GM18499 (cell line): Measurements from ENCODE around the gene CHMP3.
"Not testable (repeated sequence)": the region's sequence is repeated elsewhere in the genome, so short reads cannot be mapped to it uniquely, and the experiment has no call there.

Source experiments
- ATAC-seq: cut with Tn5 transposase; IDR thresholded peaks from one replicate; pipeline ENCODE4 v1.9.1; 2021; ENCODE audit warnings: moderate number of reproducible peaks; ENCODE audit not compliant: insufficient read depth, unreplicated experiment

The CHMP3 gene

DNA sequence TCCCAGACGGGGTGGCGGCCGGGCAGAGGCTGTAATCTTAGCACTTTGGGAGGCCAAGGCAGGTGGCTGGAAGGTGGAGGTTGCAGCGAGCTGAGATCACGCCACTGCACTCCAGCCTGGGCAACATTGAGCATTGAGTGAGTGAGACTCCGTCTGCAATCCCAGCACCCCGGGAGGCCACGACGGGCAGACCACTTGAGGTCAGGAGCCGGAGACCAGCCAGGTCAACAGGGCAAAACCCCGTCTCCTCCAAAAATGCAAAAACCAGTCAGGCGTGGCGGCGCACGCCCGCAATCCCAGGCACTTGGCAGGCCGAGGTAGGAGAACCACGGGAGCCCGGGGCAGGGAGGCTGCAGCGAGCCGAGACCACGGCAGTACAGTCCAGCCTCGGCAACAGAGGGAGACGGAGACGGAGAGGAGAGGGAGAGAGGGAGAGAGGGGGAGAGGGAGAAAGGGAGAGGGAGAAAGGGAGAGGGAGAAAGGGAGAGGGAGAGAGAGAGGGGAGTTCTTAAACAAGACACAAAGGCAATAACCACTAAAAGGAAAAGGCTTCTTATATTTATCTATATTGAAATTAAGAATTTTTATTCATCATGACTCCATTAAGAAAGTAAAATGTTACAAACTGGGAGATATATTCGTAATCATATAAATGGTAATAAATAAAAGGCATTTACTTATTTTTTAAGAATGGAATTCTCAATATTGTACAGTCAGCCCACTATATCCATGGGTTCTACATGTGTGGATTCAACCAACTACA is 13.1 kb downstream of the CHMP3 start:
- not testable (repeated sequence) for ATAC-seq

DNA sequence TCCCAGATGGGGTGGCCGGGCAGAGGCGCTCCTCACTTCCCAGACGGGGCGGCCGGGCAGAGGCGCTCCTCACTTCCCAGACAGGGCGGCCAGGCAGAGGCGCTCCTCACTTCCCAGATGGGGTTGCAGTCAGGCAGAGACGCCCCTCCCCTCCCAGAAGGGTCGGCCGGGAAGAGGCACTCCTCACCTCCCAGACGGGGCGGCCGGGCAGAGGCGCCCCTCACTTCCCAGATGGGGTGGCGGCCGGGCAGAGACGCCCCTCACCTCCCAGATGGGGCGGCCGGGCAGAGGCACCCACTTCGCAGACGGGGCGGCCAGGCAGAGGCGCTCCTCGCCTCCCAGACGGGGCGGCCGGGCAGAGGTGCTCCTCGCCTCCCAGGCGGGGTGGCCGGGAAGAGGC is 13.8 kb downstream of the CHMP3 start:
- not testable (repeated sequence) for ATAC-seq

DNA sequence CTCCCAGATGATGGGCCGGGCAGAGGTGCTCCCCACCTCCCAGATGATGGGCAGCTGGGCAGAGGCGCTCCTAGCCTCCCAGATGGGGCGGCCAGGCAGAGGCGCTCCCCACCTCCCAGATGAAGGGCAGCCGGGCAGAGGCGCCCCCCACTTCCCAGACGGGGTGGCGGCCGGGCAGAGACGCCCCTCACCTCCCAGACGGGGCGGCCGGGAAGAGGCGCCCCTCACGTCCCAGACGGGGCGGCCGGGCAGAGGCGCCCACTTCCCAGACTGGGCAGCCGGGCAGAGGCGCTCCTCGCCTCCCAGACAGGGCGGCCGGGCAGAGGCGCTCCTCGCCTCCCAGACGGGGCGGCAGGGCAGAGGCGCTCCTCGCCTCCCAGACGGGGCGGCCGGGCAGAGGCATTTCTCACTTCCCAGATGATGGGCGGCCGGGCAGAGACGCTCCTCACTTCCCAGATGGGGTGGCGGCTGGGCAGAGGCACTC is 14.3 kb downstream of the CHMP3 start:
- ATAC-seq = not testable (repeated sequence)

DNA sequence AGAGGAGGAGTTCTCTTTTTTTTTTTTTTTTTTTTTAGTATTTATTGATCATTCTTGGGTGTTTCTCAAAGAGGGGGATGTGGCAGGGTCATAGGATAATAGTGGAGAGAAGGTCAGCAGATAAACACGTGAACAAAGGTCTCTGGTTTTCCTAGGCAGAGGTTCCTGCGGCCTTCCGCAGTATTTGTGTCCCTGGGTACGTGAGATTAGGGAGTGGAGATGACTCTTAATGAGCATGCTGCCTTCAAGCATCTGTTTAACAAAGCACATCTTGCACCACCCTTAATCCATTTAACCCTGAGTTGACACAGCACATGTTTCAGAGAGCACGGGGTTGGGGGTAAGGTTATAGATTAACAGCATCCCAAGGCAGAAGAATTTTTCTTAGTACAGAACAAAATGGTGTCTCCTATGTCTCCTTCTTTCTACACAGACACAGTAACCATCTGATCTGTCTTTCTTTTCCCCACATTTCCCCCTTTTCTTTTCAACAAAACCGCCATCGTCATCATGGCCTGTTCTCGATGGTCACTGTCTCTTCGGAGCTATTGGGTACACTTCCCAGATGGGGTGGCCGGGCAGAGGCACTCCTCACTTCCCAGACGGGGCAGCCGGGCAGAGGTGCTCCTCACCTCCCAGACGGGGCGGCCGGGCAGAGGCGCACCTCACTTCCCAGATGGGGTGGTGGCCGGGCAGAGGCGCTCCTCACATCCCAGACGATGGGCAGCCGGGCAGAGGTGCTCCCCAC is 14.9 kb downstream of the CHMP3 start:
- not testable (repeated sequence) for ATAC-seq

DNA sequence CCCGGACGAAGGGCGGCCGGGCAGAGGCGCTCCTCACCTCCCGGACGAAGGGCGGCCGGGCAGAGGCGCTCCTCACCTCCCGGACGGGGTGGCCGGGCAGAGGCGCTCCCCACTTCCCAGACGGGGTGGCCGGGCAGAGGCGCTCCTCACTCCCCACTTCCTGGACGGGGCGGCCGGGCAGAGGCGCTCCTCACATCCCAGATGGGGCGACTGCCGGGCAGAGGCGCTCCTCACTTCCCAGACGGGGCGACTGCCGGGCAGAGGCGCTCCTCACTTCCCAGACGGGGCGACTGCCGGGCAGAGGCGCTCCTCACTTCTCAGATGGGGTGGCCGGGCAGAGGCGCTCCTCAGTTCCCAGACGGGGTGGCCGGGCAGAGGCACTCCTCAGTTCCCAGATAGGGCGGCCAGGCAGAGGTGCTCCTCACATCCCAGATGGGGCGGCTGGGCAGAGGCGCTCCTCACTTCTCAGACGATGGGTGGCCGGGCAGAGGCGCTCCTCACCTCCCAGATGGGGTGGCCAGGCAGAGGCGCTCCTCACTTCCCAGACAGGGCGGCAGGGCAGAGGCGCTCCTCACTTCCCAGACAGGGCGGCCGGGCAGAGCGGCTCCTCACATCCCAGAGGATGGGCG is 17.8 kb downstream of the CHMP3 start:
- ATAC-seq = not testable (repeated sequence)

DNA sequence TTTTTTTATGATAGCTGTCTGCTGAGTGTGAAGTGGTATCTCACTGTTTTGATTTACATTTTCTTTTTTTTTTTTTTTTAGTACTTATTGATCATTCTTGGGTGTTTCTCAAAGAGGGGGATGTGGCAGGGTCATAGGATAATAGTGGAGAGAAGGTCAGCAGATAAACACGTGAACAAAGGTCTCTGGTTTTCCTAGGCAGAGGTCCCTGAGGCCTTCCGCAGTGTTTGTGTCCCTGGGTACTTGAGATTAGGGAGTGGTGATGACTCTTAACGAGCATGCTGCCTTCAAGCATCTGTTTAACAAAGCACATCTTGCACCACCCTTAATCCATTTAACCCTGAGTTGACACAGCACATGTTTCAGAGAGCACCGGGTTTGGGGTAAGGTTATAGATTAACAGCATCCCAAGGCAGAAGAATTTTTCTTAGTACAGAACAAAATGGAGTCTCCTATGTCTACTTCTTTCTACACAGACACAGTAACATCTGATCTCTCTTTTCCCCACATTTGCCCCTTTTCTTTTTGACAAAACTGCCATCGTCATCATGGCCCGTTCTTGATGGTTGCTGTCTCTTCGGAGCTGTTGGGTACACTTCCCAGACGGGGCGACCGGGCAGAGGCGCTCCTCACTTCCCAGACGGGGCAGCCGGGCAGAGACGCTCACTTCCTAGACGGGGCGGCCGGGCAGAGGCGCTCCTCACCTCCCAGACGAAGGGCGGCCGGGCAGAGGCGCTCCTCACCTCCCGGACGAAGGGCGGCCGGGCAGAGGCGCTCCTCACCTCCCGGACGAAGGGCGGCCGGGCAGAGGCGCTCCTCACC is 18.8 kb downstream of the CHMP3 start:
- not testable (repeated sequence) for ATAC-seq

DNA sequence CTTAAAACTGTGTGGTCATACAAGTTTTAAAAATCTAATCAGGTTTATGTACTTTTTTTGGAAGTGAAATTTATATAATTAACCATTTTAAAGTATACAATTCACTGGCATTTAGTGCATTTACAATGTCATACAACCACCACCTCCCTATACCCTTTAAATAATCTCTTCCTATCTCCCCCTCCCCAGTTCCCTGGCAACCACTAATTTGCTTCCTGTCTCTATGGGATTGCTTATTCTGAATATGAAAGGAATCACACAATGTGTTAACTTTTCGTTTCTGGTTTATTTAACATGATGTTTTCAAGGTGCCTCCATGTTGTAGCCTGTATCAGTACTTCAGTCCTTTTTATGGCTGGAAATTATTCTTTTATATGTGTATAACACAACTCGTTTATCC is 19.4 kb downstream of the CHMP3 start:
- ATAC-seq = no peak

DNA sequence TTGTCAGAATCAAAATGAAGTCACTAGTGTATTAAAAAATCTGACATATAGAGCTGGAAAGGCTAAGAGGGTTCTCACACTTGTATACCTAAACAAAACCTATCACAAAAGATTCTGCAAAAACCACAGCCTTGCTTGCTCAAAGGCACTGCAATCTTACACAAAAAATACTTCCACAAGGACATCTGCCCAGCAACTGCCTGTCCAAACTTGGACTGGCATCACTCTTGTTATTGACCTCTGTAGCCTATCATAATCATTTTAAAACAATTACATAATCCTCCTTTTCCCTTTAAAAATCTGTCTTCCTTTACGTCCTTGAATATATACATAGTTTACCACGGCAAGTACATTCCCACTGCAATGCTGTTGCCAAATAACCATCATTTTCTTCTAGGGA is 19.9 kb downstream of the CHMP3 start:
- ATAC-seq = no peak

DNA sequence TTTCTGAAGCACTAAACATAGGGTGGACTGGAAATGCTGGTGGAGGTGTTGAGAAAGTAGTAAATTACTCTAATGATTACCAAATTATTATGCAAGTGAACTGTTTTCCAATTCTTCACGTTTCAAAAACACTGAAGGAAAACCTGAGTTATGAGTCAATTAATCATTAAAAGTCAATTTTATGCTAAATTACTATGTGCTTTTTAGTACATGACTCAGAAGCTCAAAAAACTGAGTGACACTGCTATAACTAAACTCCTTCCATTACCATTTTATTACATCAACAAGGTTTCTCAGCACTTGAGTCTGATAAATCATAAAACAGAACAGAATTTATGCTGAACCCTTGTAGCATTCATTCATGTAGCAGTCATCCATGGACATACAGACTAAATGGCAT is 20.4 kb downstream of the CHMP3 start:
- no peak for ATAC-seq

DNA sequence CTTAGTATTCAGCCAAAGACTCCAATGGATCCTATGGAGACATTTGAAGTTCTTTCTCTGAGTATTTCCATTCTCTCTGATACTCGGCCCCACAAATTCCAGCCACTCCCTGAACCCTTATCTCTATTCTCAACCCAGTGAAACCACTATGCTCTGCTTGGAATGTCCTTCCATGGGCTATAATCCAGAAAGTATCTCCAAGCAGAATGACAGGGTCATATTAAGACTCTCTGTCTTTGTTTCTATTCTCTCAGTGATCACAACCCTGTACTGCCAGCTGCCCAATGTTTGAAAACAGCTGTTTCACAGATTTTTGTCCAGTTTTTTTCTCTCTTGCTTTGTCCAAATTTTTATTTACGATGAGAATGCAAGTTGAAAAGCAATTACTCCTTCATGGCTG is 21.9 kb downstream of the CHMP3 start:
- no peak for ATAC-seq

DNA sequence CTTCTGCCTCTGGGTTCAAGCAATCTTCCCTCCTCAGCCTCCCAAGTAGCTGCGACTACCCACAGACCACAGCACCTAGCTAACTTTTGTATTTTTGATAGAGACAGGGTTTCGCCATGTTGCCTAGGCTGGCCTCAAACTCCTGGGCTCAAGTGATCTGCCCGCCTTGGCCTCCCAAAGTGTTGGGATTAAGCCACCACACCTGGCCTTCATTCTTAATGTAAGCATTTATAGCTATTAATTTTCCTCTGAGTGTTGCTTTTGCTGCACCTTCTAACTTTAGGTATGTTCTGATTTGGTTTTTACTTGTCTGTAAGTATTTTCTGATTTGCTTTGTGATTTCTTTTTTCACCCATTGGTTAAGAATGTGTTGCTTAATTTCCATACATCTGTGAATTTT is 29.7 kb downstream of the CHMP3 start:
- no peak for ATAC-seq

DNA sequence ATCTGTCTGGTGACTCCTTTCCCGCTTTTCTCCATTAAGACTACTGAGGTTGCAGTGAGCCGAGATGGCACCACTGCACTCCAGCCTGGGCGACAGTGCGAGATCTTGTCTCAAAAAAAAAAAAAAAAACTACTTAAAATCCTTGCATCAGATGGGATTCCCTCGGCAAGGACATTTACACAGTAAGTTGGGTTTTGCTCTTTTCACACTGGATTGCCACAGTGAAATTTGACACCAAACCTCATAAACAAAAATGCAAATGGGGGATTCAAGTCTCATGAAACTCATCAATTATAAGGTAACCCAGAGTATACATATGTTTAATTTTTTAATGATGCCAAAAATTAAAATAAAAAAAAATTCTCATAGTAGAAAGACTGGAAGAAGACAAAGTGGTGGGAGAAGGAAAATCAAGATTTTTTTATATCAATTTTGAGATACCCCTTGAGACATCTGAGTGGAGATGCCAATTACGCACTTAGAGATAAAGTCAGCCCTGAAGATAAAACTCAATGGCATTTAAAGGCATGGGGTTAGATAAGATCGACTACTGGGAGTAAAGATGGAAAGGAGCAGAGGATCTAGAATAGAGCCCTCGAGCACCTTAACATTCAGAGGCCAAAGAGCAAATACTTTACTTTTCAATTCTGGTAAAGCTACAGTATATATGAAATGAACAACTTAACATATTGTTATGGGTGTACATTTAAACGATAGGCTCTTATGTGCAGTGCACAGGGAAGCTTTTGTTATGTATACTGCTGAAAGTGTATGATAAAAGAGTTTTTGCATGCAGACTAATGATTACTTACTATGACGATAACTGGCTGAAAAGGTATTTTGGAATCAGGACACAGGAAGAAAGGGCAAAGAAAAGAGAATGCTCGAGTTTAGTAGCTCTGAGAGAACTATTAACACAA is 37.6 kb downstream of the CHMP3 start:
- ATAC-seq = no peak

DNA sequence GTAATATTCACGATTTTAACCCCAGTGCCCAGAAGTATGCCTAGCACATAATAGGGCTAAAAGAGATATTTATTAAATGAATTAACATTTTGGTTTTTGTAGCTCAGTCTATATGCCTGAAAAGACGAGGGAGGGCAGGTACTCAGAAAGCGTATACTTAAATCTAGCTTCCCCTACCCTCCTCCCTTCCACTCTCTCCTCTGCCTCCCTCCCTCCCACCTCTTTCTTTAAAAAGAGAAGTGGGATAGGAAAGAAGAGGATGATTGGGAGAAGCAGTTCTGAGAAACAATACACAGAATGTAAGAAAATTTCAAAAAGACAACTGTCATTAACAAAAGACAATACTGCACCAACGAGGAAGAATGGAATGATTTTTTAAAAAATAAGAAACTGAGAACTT is 39.8 kb downstream of the CHMP3 start:
- no peak for ATAC-seq

DNA sequence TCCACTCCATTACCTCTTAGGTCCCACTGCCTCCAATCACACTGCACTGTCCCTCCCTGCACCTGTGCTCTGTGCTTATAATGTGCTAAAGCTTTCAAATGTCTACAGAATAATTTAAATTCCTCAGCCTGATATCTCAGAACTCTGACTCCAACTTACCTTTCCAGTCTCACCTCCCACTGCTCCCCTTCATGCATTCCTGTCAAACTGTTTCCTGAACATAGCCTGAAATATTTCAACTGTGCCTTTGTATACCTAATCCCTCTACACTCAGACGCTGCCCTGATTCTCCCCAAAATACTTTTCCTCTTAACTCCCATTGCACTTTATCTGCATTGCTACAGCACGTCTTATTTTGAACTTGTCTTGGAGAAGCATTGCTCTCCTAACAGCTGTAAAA is 40.5 kb downstream of the CHMP3 start:
- ATAC-seq = no peak

DNA sequence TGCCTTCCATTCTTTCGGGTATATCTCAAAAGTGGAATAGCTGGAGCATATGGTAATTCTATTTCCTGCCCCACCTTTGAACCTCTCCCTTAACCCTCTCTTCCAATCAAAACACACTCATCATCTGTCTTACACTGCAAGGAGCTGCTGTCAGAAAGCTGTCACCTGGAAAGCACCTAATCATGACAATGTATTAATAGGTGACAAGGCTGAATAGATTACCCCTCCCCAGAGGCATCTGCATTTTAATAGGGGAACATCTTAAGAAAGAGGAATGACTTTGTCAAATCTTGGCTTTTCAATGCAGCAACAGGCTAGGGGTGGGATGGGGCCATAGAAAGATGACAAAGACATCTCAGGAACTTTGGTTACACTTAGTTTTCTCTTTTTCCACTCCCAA is 41.3 kb downstream of the CHMP3 start:
- no peak for ATAC-seq

DNA sequence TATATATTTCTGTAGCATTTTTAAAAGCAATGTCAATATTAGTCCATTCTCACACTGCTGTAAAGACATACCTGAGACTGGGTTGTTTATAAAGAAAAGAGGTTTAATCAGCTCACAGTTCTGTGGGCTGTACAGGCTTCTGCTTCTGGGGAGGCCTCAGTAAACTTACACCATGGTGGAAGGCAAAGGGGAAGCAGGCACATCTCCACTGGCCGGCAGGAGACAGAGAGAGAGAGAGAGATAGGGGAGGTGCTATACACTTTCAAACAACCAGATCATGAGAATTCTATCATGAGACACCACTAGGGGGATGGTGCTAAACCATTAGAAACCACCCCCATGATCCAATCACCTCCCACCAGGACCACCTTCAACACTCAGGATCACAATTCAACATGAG is 43.1 kb downstream of the CHMP3 start:
- no peak for ATAC-seq

DNA sequence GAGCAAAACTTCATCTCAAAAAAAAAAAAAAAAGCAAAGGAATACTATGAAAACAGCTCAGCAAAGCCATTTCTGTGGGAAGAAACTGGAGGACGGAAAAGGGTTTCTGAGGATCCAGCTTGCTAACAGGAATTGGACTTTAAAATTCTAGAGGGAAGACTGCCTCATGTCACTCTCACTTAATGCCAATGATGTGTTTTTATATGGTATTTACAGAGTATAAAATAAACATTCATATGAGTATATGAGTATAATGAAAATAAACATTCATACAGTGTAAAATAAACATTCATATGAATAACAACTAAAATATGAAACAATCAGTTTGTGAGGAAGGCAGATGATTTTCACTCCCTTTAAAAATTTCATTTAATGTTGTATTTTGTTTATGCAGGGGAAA is 43.9 kb downstream of the CHMP3 start:
- ATAC-seq = no peak

DNA sequence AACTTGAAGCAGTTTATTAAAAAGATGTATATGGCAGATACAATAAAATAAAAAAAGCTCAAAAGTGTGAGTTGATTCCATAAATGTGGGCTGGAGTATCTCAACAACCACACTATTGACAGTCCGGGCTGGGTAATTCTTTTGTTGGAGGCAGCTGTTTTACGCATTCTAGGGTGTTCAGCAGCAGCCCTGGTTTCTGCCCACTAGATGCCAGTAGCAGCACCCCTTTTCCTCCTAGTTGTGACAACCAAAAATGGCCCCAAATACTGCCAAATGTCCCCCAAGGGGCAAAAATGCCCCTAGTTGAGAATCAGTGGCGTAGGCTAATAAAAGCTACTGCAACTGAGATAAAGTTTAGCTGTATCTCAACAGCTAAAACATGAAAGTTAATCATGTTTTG is 44.8 kb downstream of the CHMP3 start:
- no peak for ATAC-seq

DNA sequence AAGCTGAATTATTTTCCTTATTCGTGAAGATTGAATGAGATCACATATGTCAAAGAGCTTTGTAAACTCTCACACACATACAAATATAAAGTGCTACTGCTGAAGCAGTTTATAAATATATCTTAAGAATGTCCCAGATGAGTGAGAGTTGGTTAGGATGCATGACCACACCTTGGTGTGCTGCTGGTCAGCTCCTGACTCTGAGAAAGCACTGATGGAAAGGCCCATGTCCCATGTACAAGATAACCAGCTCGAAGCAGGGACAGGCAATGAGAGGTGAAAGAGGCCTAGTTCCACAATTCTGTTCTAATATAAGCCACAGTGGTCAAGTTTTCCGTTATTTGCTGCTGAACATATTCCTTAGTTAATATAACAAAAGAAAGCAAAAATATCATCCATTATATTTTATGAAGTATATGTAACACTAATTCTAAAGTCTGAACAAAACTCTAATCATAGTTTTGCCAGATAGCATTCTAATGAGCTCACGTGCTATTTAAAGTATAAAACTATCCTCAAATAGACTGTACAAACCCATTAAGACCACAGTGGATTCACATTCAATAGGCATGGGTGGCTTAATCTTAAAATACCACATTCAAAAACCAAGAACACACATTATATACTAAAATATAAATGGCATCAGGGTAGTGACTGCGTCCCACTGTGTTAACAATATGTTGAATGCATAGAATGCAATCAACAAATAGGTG is 49.1 kb downstream of the CHMP3 start:
- ATAC-seq = no peak
